ENCODE data around the gene ATAT1.

DNA sequence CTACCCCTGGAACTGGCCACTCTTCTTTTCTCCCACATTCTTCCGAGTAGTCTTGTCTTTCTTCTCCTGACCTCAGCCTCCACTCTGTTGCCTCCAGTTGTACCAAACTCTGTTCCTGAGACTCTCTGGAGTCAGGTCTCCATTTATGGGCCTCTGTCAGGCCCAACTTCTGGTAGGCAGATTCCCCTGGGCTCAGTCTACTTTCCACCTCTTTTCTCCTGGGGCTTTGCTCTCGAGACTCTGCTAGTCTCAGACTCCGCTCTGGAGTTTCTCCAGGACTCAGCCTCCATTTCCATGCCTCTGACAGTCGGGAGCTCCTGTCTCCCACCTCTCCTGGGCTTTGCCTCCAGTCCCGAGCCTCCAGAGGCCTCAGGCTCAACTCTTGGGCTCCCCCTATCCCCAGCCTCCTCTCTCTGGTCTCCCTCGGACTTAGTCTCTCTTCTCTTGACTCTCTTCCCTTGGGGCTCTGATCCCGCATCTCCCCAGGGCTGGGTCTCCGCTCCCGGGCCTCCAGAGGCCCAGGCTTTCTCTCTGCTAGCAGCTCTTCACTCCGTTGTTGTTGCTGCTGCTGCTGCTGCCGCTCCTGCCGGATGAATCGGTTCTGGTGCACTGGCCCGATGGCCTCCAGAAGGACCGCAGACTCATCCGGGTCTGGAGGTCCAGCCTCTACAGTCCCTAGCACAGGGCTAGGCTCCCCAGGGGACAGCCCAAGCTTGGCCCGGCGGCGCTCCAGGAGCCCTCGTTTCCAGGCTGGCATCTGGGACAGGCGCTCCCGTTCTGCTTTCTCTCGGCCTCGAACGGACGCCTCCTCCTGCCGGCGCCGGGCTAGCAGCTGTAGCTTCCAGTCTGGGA, 58.7 kb downstream of the ATAT1 start:
- TF ChIP-seq, protein P1, sequence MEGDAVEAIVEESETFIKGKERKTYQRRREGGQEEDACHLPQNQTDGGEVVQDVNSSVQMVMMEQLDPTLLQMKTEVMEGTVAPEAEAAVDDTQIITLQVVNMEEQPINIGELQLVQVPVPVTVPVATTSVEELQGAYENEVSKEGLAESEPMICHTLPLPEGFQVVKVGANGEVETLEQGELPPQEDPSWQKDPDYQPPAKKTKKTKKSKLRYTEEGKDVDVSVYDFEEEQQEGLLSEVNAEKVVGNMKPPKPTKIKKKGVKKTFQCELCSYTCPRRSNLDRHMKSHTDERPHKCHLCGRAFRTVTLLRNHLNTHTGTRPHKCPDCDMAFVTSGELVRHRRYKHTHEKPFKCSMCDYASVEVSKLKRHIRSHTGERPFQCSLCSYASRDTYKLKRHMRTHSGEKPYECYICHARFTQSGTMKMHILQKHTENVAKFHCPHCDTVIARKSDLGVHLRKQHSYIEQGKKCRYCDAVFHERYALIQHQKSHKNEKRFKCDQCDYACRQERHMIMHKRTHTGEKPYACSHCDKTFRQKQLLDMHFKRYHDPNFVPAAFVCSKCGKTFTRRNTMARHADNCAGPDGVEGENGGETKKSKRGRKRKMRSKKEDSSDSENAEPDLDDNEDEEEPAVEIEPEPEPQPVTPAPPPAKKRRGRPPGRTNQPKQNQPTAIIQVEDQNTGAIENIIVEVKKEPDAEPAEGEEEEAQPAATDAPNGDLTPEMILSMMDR (conservative IDR thresholded peaks at IDR 0.05), result no peak
- no peak for TF ChIP-seq EZH2 (IDR thresholded peaks at IDR 0.05; ENCODE audit: low read depth)
